ENCODE measurements around the gene DGKE.

The DGKE gene

DNA sequence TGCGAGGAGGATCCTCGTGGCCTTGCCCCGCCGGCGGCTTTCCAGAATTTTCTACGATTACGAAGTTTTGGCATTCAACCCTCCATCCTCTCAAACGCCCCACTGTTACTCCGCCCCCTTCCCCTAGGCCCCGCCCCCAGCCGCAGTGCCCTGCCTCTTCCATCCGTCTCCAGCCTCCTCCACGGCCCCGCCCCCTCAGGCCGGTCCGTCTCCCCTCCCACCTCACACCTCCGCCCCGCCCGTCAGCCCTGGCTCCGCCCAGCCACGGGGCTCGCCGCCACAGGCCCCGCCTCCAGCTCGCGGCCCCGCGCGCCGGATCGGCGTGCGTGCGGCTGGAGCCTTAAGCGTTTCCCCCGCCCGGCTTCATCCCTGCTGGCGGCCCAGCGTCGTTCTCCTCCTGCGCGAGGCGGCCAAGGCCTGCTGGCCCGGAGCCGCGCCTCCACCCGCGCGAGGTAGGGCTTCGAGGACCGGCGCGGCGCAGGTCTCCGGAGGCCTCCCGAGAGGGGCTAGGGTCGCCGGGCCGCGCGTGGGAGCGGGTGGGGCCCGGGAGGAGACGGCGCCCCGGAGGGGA is at the start of gene DGKE, which contains the start of gene C17orf67:
DGKE (plus strand) TSS at position 343 of the 571 bp plus-strand sequence. CDS start 645 bp downstream, outside the sequence.
C17orf67 (minus strand) TSS at position 112 of the 571 bp plus-strand sequence. CDS start 18,110 bp downstream, outside the sequence.
- Mint-ChIP-seq H3K4me1 (peaks cover 75% of the 10 kb centered on the region), H3K4me3 (peak within 1 kb of the TSS; percentile 95), H3K9me3 (no peaks in the 10 kb centered on the region), H3K27ac (peak within 1 kb of the TSS; percentile 96), H3K36me3 (peaks cover 6% of the 10 kb centered on the region), H3K27me3 (no peaks in the 10 kb centered on the region)

DNA sequence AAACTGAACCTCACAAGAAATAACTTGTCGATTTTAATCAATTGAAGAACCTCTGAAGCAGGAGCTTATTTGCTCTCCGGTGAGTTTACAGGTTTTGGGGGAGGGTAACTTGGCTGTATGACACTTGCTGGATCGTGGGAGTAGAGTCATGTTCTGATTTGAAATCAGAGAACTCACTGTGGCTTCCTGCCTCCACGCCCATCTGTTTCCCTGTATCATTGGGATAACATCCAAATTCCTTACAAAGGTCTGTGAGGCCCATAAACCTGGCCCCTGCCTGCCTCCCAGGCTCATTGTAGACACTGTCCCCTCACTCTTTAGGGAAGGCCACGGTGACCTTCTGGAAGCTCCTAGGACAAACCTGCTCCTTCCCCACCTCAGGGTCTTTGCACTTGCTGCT is 48.5 kb upstream of the DGKE start:
- peaks cover 26% of the 10 kb centered on the region for H3K4me1 Mint-ChIP-seq
- H3K4me3 Mint-ChIP-seq: no peak overlapping the region
- no peaks in the 10 kb centered on the region for H3K27me3 Mint-ChIP-seq
- peak overlapping the region; percentile 56 for H3K27ac Mint-ChIP-seq
- no peaks in the 10 kb centered on the region for H3K9me3 Mint-ChIP-seq
- H3K36me3 Mint-ChIP-seq: peaks cover 9% of the 10 kb centered on the region

DNA sequence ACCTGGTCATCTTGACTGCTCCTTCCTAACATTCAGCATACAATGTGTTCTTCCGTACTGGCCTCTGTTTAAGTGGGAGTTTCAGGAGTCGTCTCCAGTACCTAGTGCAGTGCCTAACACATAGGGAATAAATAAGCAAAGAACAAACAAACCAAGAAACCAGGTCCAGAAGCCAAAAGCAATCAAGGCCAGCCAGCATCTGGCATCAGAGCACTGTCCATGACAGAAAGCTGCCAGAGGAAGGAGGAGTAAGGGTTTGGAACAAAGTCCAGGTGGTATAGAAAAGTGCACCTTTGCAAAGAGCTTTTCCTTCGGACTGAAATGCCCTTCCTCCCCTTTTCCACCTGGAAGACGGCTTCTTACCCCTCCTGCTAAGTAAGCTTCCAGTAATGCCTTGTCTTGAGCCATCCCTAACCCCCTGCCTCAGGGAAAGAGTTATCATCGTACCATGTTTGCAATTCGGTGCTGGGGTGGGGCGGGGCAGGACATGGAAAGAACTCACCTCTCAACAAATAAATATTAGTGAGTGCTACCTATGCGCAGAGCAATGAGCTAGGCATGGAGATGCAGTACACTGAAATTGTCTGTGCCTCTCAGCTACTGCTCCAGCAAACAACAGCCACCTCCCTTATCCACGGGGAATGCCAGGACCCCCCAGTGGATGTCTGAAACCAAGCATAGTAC is 47.8 kb upstream of the DGKE start:
- peak overlapping the region; percentile 97 for H3K27ac Mint-ChIP-seq
- no peaks in the 10 kb centered on the region for H3K27me3 Mint-ChIP-seq
- H3K9me3 Mint-ChIP-seq: no peaks in the 10 kb centered on the region
- peaks cover 23% of the 10 kb centered on the region for H3K4me1 Mint-ChIP-seq
- H3K36me3 Mint-ChIP-seq: peaks cover 12% of the 10 kb centered on the region
- H3K4me3 Mint-ChIP-seq: peak overlapping the region; percentile 78

DNA sequence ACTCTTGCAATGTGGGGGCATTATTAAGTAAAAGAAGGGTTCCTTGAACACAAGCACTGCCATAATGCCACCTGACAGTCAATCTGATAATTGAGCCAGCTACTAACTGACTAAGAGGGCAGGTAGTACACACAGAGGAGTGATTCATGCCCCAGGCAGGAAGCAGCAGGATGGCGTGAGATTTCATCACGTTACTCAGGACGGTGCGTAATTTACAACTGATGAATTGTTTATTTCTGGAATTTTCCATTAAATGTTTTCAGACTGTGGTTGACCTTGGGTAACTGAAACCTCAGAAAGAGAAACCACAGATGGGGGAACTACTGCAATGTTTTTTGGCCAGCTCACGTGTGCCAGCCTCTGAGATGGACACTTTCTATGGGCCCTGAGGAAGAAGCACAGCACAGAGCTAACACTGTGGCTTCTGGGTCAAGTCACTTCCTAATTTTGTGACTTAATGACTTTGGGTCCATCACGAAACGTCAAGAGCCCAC is 46.9 kb upstream of the DGKE start:
- Mint-ChIP-seq H3K27me3 (no peaks in the 10 kb centered on the region), H3K36me3 (peaks cover 12% of the 10 kb centered on the region), H3K4me3 (peak overlapping the region; percentile 78), H3K4me1 (peaks cover 23% of the 10 kb centered on the region), H3K9me3 (peaks cover 2% of the 10 kb centered on the region), H3K27ac (peak overlapping the region; percentile 97)

DNA sequence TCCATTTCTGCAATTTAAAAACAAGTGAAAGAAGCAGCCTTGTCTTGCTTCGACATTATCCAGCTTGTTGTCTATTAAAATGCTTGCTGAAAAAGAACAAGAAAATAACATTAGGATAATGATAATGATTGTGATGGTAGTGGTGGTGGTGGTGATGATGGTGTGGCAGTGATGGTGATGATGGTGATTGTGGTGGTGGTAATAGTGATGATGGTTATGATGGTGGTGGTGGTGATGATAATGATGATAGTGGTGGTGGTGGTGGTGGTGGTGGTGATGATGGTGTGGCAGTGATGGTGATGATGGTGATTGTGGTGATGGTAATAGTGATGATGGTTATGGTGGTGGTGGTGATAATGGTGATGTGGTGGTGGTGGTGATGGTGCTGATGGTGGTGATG is 41.7 kb upstream of the DGKE start:
- Mint-ChIP-seq H3K4me1 (peaks cover 3% of the 10 kb centered on the region), H3K9me3 (peaks cover 7% of the 10 kb centered on the region), H3K27me3 (no peaks in the 10 kb centered on the region), H3K36me3 (peaks cover 17% of the 10 kb centered on the region), H3K27ac (peak overlapping the region; percentile 8), H3K4me3 (no peak overlapping the region)

DNA sequence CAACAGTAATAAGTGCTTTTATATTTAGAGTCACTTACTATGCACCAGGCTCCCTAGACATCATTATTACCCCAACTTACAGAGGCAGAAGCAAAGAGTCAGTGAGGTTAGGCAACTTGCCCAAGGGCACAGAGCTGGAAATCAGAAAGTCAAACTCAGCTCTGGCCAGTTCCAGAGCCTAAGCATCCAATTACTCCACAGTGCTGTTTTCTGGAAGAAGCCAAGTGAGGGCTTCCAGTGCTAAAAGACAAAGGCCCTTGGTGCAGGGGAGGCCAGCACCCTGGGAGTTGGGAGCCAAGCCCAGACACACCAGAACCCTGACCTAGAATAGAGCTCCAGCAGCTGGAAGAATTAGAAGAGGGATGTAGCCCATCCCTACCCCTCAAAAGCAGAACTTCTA is 40.4 kb upstream of the DGKE start:
- H3K9me3 Mint-ChIP-seq: peaks cover 7% of the 10 kb centered on the region
- no peaks in the 10 kb centered on the region for H3K27me3 Mint-ChIP-seq
- H3K36me3 Mint-ChIP-seq: peaks cover 17% of the 10 kb centered on the region
- no peaks in the 10 kb centered on the region for H3K4me1 Mint-ChIP-seq
- no peak overlapping the region for H3K4me3 Mint-ChIP-seq
- H3K27ac Mint-ChIP-seq: no peak overlapping the region

DNA sequence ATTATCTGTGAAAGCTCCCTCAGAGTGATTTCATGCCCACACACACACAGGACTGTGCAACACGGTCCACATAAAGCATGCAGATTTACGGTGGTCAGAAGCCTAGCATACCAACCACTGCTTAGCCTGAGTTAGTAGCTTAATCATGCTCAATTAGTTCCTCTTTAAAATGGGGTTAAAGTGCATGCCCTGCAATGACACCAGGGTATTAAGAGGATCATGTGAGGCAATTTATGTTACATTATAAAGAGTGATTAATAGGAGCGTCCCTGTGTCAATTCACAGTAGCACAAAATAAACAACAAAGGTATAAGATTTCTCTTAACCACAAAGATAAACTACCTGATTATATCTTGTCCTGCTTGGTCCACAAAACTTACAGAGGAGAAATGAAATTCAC is 40.0 kb upstream of the DGKE start:
- Mint-ChIP-seq H3K4me3 (no peak overlapping the region), H3K27me3 (no peaks in the 10 kb centered on the region), H3K9me3 (peaks cover 7% of the 10 kb centered on the region), H3K4me1 (no peaks in the 10 kb centered on the region), H3K27ac (no peak overlapping the region), H3K36me3 (peaks cover 17% of the 10 kb centered on the region)

DNA sequence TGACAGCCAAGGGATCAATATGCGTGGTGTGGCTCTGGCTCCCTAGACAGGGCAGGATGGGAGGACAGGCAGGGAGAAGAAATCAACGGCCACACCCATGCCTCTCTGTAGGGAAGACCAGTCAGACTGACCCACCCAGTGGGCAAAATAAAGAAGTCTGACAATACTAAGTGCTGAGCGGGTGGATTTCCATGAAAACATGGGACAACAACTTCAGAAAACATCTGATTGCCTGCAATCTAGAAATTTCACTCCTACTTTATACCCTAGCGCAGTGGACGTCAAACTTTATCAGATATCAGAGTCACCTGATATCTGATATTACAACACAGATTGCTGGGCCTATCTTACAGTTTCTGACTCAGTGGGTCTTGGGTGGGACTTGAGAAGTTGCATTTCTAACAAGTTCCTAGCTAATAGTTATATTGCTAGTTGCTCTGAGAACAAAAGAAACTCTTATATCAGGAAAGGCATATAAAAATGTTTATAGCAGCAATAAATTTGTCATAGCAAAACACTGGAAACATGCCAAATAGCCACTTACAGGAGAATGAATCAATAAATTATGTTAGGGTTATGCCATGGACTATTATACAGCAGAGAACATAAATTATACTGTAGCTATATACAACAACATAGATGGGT is 38.6 kb upstream of the DGKE start:
- H3K36me3 Mint-ChIP-seq: peaks cover 13% of the 10 kb centered on the region
- H3K9me3 Mint-ChIP-seq: peaks cover 7% of the 10 kb centered on the region
- no peak overlapping the region for H3K4me3 Mint-ChIP-seq
- H3K27me3 Mint-ChIP-seq: no peaks in the 10 kb centered on the region
- H3K27ac Mint-ChIP-seq: no peak overlapping the region
- no peaks in the 10 kb centered on the region for H3K4me1 Mint-ChIP-seq

DNA sequence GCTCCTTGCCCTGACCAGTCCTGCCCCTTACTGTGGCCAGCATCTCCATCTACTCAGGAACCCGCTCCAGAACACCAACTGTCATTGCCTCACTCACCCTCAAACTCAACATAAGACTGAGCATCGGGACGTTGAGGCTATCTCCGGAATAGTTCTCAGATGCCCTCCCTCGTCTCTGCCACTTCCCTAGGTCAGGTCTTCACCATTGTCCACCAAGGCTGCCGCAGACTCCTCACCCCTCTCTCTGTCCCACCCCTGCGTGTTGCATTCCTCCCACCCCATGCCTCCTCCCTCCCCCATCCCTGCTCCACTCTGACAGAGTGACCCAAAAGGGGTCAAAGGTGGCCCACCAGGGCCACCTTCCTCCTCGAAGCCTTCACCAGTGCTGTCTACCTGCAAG is 37.4 kb upstream of the DGKE start:
- no peaks in the 10 kb centered on the region for H3K4me1 Mint-ChIP-seq
- no peak overlapping the region for H3K27ac Mint-ChIP-seq
- H3K36me3 Mint-ChIP-seq: peaks cover 11% of the 10 kb centered on the region
- no peaks in the 10 kb centered on the region for H3K27me3 Mint-ChIP-seq
- H3K9me3 Mint-ChIP-seq: peaks cover 7% of the 10 kb centered on the region
- no peak overlapping the region for H3K4me3 Mint-ChIP-seq

DNA sequence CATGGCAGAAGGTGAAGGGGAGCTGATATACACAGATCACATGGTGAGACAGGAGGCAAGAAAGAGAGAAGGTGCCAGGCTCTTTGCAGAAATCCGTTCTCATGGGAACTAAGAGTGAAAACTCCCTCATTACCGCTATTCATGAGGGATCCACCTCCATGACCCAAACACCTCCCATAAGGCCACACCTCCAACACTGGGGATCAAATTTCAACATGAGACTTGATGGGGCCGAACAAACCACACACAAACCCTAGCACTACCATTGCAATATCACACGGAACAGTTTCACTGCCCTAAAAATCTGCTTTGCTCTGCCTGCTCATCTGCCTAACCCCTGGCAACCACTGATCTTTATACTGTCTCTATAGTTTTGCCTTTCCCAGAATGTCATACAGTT is 35.0 kb upstream of the DGKE start:
- Mint-ChIP-seq H3K9me3 (no peaks in the 10 kb centered on the region), H3K4me1 (no peaks in the 10 kb centered on the region), H3K27me3 (no peaks in the 10 kb centered on the region), H3K36me3 (peaks cover 6% of the 10 kb centered on the region), H3K4me3 (no peak overlapping the region), H3K27ac (no peak overlapping the region)

DNA sequence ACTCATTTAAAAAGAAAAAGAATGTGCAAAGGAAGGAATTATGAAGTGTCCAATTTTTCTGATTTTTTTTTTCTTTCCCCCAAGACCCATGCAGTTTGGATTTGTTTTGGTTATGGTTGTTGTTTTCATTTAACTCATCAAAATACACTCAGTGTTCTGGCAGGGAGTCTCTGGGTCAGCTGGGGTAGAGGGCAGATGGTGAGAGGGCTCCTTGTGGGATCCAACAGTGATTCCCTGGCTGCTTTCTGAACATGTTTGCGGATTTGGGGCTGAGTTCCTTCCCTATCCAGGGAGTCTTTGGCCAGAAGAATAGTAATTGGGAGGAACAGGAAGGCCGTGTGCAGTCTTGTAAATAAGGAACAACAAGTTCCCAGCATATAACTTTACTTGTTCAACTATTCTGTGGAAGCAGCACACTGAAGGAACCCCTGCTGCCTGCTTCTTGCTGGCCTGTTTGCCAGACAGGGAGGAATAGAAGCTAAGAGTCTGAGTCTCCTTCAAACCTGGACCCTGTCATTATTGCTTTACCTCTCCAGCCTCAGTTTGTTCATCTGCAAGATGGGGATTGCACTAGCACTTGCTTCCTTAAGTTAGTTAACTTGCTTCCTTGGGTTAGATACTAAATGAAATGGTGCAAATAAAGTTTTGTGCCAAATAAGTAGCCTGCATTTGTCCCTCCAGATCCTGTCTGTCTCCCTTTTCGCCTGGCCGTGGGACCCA is 32.3 kb upstream of the DGKE start:
- no peak overlapping the region for H3K27ac Mint-ChIP-seq
- peaks cover 5% of the 10 kb centered on the region for H3K36me3 Mint-ChIP-seq
- H3K4me3 Mint-ChIP-seq: no peak overlapping the region
- H3K27me3 Mint-ChIP-seq: no peaks in the 10 kb centered on the region
- no peaks in the 10 kb centered on the region for H3K9me3 Mint-ChIP-seq
- no peaks in the 10 kb centered on the region for H3K4me1 Mint-ChIP-seq

DNA sequence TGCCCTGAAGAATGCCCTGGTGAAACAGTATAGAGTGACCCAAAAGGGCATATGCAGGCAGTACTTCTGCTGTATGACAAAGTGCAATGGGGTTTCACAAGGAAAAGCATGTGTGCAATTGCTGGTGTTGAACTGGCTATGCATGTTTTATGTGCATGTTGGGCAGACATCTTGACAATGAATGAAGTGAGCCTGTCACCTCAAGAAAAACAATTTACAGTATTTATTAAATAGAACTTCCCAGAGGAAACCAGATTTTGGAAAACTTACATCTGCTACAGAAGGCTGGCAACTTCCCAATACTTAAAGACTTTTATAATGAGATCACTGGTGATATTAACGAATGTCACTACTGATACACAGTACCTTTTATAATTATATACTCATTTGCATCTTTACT is 30.9 kb upstream of the DGKE start:
- Mint-ChIP-seq H3K27me3 (no peaks in the 10 kb centered on the region), H3K4me1 (no peaks in the 10 kb centered on the region), H3K4me3 (no peak overlapping the region), H3K27ac (no peak overlapping the region), H3K9me3 (no peaks in the 10 kb centered on the region), H3K36me3 (peaks cover 9% of the 10 kb centered on the region)

DNA sequence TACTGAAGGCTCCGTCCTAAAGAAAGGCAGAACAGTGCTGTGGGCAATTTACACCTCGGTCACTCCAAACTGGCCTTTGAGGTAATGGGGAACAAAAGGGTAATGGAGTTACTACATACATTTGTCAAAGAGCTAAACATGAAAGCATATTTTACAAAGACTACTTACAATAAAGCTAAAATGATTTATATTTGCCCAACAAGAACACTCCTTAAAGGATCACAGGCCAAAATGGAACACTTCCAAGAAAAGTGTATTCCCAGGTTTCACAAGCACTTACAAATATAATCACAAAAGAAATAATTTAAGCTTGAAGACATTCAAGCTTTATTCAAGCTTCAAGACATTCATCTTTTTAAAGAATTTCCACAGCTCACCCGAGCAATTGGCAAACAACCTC is 29.5 kb upstream of the DGKE start:
- Mint-ChIP-seq H3K27ac (no peak overlapping the region), H3K27me3 (no peaks in the 10 kb centered on the region), H3K4me3 (no peak overlapping the region), H3K4me1 (no peaks in the 10 kb centered on the region), H3K9me3 (no peaks in the 10 kb centered on the region), H3K36me3 (peaks cover 9% of the 10 kb centered on the region)

DNA sequence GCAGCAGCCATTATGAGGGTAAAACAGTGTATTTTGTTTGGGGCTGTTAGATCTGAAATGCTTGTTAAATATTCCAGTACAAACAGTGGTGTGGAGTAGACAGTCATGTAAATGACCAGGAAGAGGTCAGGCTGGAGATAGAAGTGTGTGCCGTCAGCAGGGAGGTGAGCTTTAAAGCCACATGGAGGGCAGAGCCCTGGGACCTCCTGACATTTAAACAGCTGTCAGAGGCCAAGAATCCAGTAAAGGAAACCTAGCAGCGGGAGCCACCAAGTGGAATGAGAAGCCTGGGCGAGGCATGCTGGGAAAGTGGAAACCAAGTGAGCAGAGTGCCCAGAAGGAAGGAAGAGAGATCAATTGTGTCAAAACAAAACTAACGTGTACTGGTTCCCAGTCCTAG is 27.0 kb upstream of the DGKE start:
- H3K4me3 Mint-ChIP-seq: no peak overlapping the region
- peaks cover 9% of the 10 kb centered on the region for H3K36me3 Mint-ChIP-seq
- H3K9me3 Mint-ChIP-seq: no peaks in the 10 kb centered on the region
- no peaks in the 10 kb centered on the region for H3K4me1 Mint-ChIP-seq
- H3K27ac Mint-ChIP-seq: no peak overlapping the region
- no peaks in the 10 kb centered on the region for H3K27me3 Mint-ChIP-seq

DNA sequence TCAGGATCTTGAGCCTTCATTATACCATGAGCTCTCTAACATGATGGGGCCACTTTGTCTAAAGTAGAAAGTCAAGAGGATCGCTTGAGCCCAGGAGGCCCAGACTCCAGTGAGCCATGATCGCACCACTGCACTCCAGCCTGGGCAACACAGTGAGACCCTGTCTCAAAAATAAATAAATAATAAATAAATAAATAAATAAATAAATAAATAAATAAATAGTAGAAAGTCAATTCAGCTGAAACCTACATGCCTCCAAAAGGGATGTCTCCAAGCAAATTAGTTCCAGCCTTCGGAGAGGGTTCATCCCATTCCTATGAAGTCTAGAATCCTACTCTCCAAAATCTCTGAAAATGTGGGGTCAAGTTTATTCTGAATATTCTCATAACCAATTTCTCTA is 26.2 kb upstream of the DGKE start:
- no peaks in the 10 kb centered on the region for H3K27me3 Mint-ChIP-seq
- no peak overlapping the region for H3K4me3 Mint-ChIP-seq
- no peak overlapping the region for H3K27ac Mint-ChIP-seq
- H3K4me1 Mint-ChIP-seq: no peaks in the 10 kb centered on the region
- H3K9me3 Mint-ChIP-seq: no peaks in the 10 kb centered on the region
- peaks cover 9% of the 10 kb centered on the region for H3K36me3 Mint-ChIP-seq

DNA sequence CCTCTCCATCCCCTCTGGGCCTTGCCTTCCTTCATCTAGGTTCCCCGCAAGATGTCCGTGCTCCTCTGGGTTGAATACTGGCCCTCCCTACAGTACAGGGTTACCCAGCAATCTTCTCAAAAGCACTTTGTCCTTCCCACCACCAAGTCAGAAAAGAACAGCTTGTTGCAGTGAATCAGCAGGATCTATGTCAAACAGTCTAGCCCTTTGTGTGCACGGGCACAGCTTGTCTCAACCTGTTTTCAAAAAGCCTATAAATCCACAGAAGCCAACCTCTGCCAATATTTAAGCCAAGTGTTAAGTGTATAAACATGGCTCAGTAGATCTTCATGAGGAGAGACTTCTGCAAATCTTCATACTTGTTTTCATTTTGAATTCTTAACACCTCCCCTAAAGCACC is 25.4 kb upstream of the DGKE start:
- H3K27me3 Mint-ChIP-seq: no peaks in the 10 kb centered on the region
- no peaks in the 10 kb centered on the region for H3K4me1 Mint-ChIP-seq
- H3K4me3 Mint-ChIP-seq: no peak overlapping the region
- H3K27ac Mint-ChIP-seq: no peak overlapping the region
- H3K9me3 Mint-ChIP-seq: no peaks in the 10 kb centered on the region
- peaks cover 9% of the 10 kb centered on the region for H3K36me3 Mint-ChIP-seq
